Endothelial cell of umbilical vein (primary cell): ENCODE data around the gene ARFRP1.

ENCODE experiments used
- CTCF ChIP-seq, 2 donors: IDR thresholded peaks; 1 replicate in 1 of 2; 2 replicates in 1 of 2; pipeline ENCODE4 v1.5.1; 2011; ENCODE audit warnings: low read length in 2 of 2, mild to moderate bottlenecking in 2 of 2, moderate library complexity in 2 of 2, control low read depth in 1 of 2, inconsistent platforms in 1 of 2, low read depth in 1 of 2; ENCODE audit not compliant: insufficient read depth in 1 of 2; ENCODE audit errors: extremely low read depth in 1 of 2
- EZH2 ChIP-seq: IDR thresholded peaks from 2 replicates; pipeline ENCODE4 v1.6.1; 2012; ENCODE audit warnings: borderline replicate concordance, low read depth, mild to moderate bottlenecking, moderate library complexity, low read length, inconsistent platforms; ENCODE audit not compliant: severe bottlenecking
- FOS ChIP-seq: IDR thresholded peaks from 2 replicates; pipeline ENCODE4 v1.6.1; 2011; ENCODE audit warnings: mild to moderate bottlenecking, low read length, moderate library complexity, borderline replicate concordance; ENCODE audit not compliant: insufficient read depth
- GATA2 ChIP-seq: IDR thresholded peaks from 2 replicates; pipeline ENCODE4 v1.7.0; 2011; ENCODE audit warnings: low read depth, mild to moderate bottlenecking, moderate library complexity, mixed read lengths, low read length; ENCODE audit not compliant: insufficient read length, insufficient read depth

DNA sequence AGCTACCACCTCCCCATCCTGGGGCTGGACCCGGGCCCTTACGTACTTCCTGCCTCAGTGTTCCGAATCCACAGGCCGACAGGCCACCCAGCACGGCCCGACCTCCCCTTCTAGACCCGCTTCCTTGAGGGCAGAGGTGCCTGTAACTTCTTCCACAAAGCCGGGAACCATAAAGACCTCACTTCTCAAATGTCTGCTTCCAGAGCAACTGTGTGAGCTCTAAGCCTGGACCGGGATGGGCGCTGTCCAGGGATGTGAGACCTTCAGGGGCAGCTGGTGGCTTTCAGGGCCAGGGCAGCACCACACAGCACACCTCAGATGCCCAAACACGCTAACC lies 41.1 kb upstream of the ARFRP1 start:
- no peak for TF ChIP-seq CTCF (IDR thresholded peaks at IDR 0.05; ENCODE audit: extremely low read depth in 1 of 2, insufficient read depth in 1 of 2, low read depth in 1 of 2, low read length in 2 of 2)
- no peak for TF ChIP-seq FOS
- TF ChIP-seq GATA2, result no peak
- no peak for TF ChIP-seq EZH2
